Measurements from ENCODE around the gene LRRC8D.

Gene LRRC8D

GRCh38 chr1:89831462-89832120 is 10.8 kb downstream of the LRRC8D start:
- TF ChIP-seq CTCF (IDR thresholded peaks at IDR 0.05), result no peak
- Histone ChIP-seq H3K36me3 (ENCODE audit: control insufficient read depth, insufficient read depth, low read length) (no peaks in the 10 kb centered on the region), H2AFZ (no peak overlapping the region), H3K79me2 (no peaks in the 10 kb centered on the region), H3K4me1 (no peaks in the 10 kb centered on the region), H3K27me3 (ENCODE audit: control insufficient read depth, insufficient read depth, low read length) (no peaks in the 10 kb centered on the region), H3K9me3 (ENCODE audit: control insufficient read depth, low read length) (no peaks in the 10 kb centered on the region), H3K4me3 (ENCODE audit: low read depth, low read length) (no peak overlapping the region), H3K9ac (no peak overlapping the region), H3K4me2 (ENCODE audit: low read length) (no peak overlapping the region), H3K27ac (no peak overlapping the region)

- TF ChIP-seq CTCF (IDR thresholded peaks at IDR 0.05), result no peak
- Histone ChIP-seq H2AFZ (no peak overlapping the region), H3K36me3 (ENCODE audit: control insufficient read depth, insufficient read depth, low read length) (no peaks in the 10 kb centered on the region), H3K4me1 (no peaks in the 10 kb centered on the region), H3K9ac (no peak overlapping the region), H3K79me2 (no peaks in the 10 kb centered on the region), H3K4me2 (ENCODE audit: low read length) (no peak overlapping the region), H3K4me3 (ENCODE audit: low read depth, low read length) (no peak overlapping the region), H3K9me3 (ENCODE audit: control insufficient read depth, low read length) (no peaks in the 10 kb centered on the region), H3K27ac (no peak overlapping the region), H3K27me3 (ENCODE audit: control insufficient read depth, insufficient read depth, low read length) (no peaks in the 10 kb centered on the region)
These were observed 11.8 kb downstream of the LRRC8D start for GRCh38 chr1:89832496-89833127.

GRCh38 chr1:89833183-89834082 is 12.6 kb downstream of the LRRC8D start:
- no peaks in the 10 kb centered on the region for H3K27me3 ChIP-seq (ENCODE audit: control insufficient read depth, insufficient read depth, low read length)
- H3K36me3 ChIP-seq (ENCODE audit: control insufficient read depth, insufficient read depth, low read length), result no peaks in the 10 kb centered on the region
- no peak overlapping the region for H2AFZ ChIP-seq
- no peaks in the 10 kb centered on the region for H3K79me2 ChIP-seq
- no peak for TF ChIP-seq CTCF (IDR thresholded peaks at IDR 0.05)
- no peaks in the 10 kb centered on the region for H3K9me3 ChIP-seq (ENCODE audit: control insufficient read depth, low read length)
- H3K4me2 ChIP-seq (ENCODE audit: low read length), result no peak overlapping the region
- H3K4me1 ChIP-seq, result no peaks in the 10 kb centered on the region
- no peak overlapping the region for H3K9ac ChIP-seq
- H3K27ac ChIP-seq, result no peak overlapping the region
- no peak overlapping the region for H3K4me3 ChIP-seq (ENCODE audit: low read depth, low read length)

GRCh38 chr1:89834083-89834704 is 13.4 kb downstream of the LRRC8D start:
- H3K27me3 ChIP-seq (ENCODE audit: control insufficient read depth, insufficient read depth, low read length), result no peaks in the 10 kb centered on the region
- no peaks in the 10 kb centered on the region for H3K4me1 ChIP-seq

More at GRCh38 chr1:89834083-89834704, 13.4 kb downstream of the LRRC8D start:
- Histone ChIP-seq H3K27ac (no peak overlapping the region), H3K4me2 (ENCODE audit: low read length) (no peak overlapping the region), H3K4me3 (ENCODE audit: low read depth, low read length) (no peak overlapping the region), H3K9me3 (ENCODE audit: control insufficient read depth, low read length) (no peaks in the 10 kb centered on the region), H3K36me3 (ENCODE audit: control insufficient read depth, insufficient read depth, low read length) (no peaks in the 10 kb centered on the region), H3K79me2 (no peaks in the 10 kb centered on the region), H2AFZ (no peak overlapping the region), H3K9ac (no peak overlapping the region)
- TF ChIP-seq CTCF (IDR thresholded peaks at IDR 0.05), result no peak

All from parathyroid adenoma (tissue), 2 donors.